HG03108 (cell line): ENCODE results near the gene TMEM9B.
"Not testable (repeated sequence)": the region's sequence is repeated elsewhere in the genome, so short reads cannot be mapped to it uniquely, and the experiment has no call there.

Experiments
- ATAC-seq: cut with Tn5 transposase; IDR thresholded peaks from one replicate; pipeline ENCODE4 v1.9.1; 2021; ENCODE audit warnings: moderate library complexity; ENCODE audit not compliant: unreplicated experiment

The TMEM9B gene

GRCh38 chr11:8964324-8965320 is at the start of gene TMEM9B:
TSS of gene TMEM9B (minus strand) at chr11:8964442. CDS start at chr11:8964313, 129 bp downstream.
- ATAC-seq: peak; percentile 81

- no peak for ATAC-seq
These were observed 49.1 kb upstream of the TMEM9B start for GRCh38 chr11:9013373-9013772.

DNA sequence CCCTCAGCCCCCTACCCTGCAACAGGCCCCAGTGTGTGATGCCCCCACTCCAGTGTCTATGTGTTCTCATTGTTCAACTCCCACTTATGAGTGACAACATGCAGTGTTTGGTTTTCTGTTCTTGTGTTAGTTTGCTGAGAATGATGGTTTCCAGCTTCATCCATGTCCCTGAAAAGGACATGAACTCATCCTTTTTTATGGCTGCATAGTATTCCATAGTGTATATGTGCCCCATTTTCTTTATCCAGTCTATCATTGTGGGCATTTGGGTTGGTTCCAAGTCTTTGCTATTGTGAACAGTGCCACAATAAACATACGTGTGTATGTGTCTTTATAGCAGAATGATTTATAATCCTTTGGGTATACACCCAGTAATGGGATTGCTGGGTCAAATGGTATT is 45.3 kb upstream of the TMEM9B start:
- not testable (repeated sequence) for ATAC-seq

- no peak for ATAC-seq
These were observed 44.4 kb upstream of the TMEM9B start for GRCh38 chr11:9008661-9009060.

DNA sequence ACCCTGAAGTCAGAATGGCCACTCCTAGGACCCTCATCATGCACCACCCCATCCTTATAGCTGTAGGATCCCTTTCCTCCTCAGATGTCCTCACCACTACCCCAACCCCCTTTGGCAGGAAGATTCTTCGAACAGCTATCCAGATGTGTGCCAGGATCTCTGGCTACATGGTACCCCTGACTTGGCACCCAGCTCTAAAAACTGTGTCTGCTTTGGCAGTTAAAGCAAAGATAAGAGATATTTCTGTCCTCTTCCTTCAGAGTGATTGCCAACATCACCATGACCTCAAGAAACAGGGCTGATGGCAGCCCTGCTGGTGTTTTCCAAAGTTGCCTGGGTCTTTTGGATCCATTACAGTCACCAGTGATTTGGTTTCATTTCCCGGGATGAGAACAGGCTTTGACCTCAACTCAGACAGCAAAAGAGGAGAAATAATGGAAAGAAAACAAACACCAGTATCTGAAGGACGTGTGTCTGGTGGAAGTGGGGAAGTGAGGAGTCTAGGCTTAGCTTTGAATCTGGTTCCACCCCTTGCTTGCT is 43.8 kb upstream of the TMEM9B start:
- ATAC-seq: no peak

DNA sequence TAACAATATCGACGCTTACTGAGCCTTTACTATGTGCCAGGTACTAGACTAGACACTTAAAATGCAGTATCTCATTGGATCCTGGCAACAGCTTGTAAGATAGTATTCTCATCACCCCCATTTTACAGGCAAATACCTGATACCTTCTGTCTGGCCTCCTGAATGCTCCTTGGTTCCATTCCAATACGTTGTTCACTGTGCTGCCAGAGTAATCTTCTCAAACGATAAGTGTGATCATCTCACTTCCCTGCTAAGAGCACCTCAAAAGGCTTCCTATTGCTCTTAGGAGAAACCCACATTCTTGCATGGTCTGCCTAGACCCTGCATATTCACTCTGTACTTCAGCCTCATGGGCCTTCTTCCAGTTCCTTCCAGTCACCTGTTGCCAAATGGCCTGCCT is 40.8 kb upstream of the TMEM9B start:
- ATAC-seq: no peak

DNA sequence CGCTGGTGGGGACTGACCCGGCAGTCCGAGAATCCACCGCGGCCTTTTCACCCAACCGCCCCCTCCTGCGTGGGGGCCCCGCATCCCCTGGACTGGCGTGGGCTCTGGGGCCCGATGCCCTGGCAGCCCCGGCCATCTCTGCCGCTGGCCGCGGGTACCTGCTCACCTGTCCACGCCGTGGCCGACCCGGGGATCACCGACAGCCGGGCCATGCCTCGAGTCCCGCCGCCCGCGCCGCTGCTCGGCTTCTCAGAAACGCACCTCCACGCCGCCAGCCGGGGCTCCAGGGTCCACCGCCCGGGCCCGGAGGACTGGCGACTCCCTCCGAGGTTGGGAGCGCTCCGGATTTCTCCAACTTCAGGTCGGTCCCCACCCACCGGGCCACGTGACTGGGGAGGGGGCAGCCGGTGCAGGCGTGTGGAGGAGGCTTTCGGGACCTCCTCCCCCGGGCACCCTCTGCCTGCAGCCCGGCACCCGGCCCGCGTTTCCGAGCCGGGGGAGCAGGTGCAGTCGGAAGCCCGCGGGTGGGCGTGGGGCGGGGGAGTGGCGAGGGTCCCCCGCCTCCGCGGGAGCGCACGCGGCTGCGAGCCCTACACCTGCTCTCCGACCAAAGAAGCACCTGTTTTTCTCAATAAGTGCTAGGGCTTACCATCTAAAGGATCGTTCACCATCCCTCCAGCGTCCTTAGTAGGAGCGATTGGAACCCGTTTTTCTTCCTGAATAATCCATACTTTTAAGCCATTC is 40.1 kb upstream of the TMEM9B start:
- no peak for ATAC-seq

DNA sequence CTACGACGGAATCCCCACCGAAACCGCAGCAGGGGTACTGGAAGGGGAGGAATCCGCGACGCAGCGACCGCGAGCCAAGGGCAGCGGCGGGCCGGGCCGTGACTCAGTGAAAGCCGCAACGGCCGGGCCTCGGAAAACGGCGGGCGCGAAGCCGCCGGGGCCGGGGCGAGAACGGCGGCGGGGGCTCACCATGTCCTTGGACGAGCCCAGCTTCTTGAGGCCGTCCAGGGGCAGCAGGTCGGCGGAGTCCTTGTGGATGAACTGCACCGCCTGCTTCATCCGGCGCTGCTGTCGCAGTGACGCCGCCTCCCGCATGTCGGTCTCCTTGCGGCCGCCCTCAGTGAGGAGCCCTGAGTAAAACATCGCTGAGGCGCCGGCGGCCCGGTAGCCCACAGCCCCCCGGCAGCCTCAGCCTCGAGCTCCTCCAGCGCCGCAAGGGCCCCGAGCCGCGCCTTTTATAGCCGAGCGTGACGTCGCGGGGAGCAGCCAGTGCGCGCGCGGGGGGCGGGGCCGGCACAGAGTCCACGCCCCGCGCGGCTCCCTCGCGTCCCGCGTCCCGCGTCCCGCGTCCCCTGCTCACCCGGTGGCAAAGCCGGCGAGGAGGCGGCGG is 39.4 kb upstream of the TMEM9B start, which contains the start of gene NRIP3:
Gene NRIP3, minus strand, starts transcription at position 429 of the 610 bp plus-strand sequence. Its CDS starts 66 bp downstream, at position 363.
- ATAC-seq: peak; percentile 45

DNA sequence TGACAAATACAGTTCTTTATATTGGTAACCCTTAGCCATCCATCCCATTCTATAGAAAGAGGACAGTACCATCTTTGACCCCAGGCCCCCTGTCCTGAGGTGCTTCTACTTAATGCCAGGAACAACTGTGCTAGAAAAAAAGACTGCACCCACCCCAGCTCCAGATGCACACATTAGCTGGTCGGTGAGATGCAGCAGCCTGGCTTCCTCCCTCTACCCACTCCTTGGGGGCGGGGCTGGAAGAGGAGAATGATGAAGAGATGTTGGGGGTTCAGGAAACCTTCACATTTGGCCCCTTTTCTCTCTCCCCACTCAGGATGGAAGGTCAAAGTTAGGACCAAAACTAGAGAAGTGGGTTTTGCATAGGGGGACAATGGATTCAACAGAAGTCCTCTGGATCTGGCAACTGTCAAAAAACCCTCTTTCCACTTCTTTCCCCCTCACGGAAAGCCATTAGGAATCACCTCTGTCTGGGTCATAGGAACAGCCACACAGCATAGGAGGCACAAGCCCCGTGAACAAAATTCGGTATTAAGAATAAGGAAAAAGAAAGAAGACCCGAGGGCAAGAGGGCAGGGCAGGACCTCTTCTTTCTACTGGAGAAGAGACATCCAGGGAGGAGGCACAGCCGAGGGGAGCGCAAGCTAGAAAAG is 38.8 kb upstream of the TMEM9B start:
- ATAC-seq: no peak

DNA sequence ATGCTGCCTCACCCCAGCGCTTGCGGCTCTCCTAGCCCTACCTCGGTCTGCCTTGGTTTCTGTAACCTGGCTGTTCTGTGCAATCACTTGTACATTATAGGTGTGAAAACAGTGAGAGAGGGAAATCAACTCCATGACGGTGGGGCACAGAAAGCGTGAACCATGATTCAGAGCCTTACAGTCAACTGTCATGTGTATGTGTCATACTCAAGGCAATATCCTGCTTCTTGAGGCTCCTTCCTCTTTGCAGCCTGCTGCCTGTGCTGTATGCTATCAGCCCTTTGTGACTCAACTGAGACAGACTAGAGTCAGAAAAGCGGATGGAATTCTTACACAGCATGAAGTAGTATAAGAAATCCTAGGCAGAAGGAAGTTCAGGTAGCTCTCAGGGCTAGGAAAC is 37.5 kb upstream of the TMEM9B start:
- no peak for ATAC-seq

- ATAC-seq: no peak
These were observed 33.8 kb upstream of the TMEM9B start for GRCh38 chr11:8998017-8998416.

DNA sequence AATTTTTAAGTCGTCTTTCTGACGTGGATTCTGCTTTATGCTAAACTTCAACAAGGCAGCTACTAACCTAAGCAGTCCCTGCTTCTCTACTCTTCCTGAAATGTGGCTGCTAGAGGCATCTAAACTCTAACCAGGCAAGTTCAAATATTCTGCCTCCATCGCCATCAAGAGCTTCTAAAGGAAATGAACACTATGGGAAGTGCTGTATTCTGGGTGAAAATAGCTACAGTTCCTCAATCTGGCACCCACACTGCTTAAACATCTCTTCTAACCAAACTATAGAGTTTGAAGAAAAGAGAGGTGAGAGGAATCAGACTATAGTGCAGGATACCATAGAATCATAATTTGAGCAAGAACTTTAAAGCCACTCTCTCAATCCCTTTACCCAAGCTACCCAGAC is 33.2 kb upstream of the TMEM9B start:
- ATAC-seq: no peak

DNA sequence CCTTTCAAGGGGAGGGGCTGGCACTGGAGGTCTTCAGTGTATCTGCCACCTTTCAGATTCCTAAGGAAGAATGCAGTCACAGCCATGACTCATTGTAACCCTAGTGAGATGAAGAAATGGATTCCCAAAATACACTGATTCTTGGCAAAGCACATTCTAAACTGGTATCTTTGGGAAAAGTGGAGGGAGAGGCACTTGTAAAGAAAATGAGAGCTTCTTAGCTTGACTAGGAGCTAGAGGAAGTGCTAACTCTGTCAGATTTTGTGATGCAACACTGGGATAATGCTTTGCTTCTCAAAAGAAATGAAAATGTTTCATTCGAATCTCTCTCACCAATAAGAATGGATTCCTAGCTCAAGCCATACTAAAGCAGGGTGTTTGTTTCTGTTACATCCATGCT is 25.2 kb upstream of the TMEM9B start:
- ATAC-seq: no peak

DNA sequence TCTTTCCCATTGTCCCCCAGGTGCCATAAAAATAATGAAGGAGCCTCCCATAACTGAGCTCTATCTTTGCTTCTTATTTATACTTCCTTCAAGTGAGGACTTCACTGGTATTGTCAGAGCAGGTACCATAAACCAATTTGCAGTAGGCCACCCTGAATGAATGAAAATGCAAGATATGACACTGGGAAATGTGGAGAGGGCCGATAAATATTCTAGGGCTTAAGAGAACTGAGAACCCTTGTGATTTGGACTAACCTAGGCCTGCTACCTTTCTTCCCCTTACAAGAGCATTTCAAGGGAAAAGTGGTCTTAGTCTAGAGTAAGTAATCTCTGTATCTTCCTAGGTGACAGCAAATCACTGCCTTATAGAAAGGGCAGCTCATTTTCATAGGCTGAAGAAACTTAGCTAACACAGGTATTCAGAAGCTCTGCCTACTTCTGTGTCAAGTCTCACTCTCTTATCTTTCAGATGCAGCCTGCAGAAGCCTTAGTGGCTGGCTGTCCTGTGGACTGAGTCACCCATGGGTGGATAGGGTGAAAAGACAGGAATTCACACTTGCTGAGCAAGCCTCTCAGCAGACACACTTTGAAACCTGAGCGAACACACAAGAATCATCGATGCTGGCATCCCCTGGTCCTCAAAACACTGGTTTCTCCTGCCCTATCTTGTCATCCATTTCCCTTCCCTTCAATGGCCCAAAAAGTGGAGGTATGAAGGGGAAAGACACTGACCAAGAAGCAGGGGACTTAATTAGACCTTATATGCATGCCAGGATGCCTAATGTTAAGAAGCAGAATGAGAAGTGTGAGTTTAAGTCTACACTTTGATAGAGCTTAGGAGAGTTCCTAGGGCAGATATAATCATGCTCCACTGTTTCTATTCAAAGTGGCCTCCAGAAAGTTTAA is 24.3 kb upstream of the TMEM9B start:
- no peak for ATAC-seq

GRCh38 chr11:8987446-8987845 is 23.2 kb upstream of the TMEM9B start:
- ATAC-seq: no peak

GRCh38 chr11:8986772-8987171 is 22.5 kb upstream of the TMEM9B start:
- not testable (repeated sequence) for ATAC-seq

GRCh38 chr11:8985462-8985861 is 21.2 kb upstream of the TMEM9B start:
- no peak for ATAC-seq

DNA sequence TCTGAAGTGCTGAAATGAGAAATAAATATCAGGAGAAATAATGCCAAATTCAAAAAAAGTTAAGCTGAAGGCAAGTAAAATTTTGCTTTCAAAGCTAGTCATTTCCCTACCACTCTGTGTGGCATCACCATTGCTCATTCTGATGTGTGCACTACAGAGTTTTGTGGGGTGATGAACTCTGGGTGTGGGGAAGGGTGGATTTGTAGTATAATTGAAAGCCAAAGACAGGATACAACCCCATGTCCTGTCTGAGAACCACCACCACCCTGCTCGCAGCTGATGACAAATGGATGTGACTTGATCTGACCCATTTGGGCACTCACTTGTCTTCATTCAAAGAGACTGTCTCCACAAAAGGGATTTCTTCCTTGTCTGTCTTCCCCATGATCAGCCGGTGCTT is 19.3 kb upstream of the TMEM9B start:
- ATAC-seq: no peak

DNA sequence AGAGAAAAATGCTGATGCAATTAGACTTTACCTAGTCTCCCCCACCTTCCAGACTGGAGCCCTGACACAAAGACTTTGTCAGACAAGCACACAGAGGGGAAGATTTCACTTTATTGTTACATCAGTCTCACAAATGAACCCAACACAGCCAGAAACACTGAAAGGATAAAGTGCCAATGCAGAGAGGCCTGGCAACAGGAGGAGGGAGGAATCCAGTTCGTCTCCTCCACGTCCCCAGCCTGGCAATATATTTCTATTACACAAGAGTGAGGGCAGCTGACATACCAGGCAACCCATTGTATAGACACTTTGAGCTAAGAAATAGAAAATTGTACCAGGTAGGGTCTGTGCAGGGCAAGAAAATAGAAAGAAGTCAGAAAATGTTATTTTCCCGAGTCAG is 16.2 kb upstream of the TMEM9B start:
- no peak for ATAC-seq

- ATAC-seq: not testable (repeated sequence)
These were observed 15.1 kb upstream of the TMEM9B start for GRCh38 chr11:8979365-8979764.
